GM06990 (cell line): ENCODE data around the gene LPCAT4.

Source experiments
- DNase-seq: peaks from one replicate; pipeline ENCODE4 v3.0.0-alpha.2; 2011; ENCODE audit not compliant: insufficient read length; ENCODE audit errors: extremely low read depth
- H3K27me3 ChIP-seq: replicated peaks from 2 replicates; pipeline ENCODE4 v1.6.0; 2011; ENCODE audit warnings: low read length; ENCODE audit not compliant: control insufficient read depth, insufficient read depth
- H3K36me3 ChIP-seq: 2 replicates; pipeline ENCODE4 v1.5.1; 2011; ENCODE audit warnings: low read length; ENCODE audit not compliant: control insufficient read depth, insufficient read depth
- H3K4me3 ChIP-seq: replicated peaks from 2 replicates; pipeline ENCODE4 v1.5.1; 2011; ENCODE audit warnings: low read depth, mild to moderate bottlenecking, control low read depth, low read length
- TF ChIP-seq, protein P1 (sequence below): IDR thresholded peaks from 2 replicates; pipeline ENCODE4 v1.5.1; 2011; ENCODE audit warnings: low read length, control low read depth, mild to moderate bottlenecking, inconsistent platforms; ENCODE audit not compliant: insufficient read depth, poor library complexity, severe bottlenecking

Gene LPCAT4

GRCh38 chr15:34311563-34311962 lies 55.4 kb downstream of the LPCAT4 start:
- TF ChIP-seq, protein P1, sequence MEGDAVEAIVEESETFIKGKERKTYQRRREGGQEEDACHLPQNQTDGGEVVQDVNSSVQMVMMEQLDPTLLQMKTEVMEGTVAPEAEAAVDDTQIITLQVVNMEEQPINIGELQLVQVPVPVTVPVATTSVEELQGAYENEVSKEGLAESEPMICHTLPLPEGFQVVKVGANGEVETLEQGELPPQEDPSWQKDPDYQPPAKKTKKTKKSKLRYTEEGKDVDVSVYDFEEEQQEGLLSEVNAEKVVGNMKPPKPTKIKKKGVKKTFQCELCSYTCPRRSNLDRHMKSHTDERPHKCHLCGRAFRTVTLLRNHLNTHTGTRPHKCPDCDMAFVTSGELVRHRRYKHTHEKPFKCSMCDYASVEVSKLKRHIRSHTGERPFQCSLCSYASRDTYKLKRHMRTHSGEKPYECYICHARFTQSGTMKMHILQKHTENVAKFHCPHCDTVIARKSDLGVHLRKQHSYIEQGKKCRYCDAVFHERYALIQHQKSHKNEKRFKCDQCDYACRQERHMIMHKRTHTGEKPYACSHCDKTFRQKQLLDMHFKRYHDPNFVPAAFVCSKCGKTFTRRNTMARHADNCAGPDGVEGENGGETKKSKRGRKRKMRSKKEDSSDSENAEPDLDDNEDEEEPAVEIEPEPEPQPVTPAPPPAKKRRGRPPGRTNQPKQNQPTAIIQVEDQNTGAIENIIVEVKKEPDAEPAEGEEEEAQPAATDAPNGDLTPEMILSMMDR, result no peak
- H3K36me3 ChIP-seq, result peaks cover 4% of the 10 kb centered on the region
- no peaks in the 10 kb centered on the region for H3K27me3 ChIP-seq
- no peak overlapping the region for H3K4me3 ChIP-seq
- no peak for DNase-seq
